Stomach smooth muscle (tissue), 2 donors: ENCODE measurements around the gene TRIM65.

Experiments used
- H3K27ac ChIP-seq: one replicate; pipeline ENCODE4 v1.7.0; 2013; ENCODE audit warnings: mild to moderate bottlenecking, low read length, inconsistent platforms
- H3K27me3 ChIP-seq, 2 donors: one replicate each; pipeline ENCODE4 v1.7.0; 2013; ENCODE audit warnings: low read length in 2 of 2; ENCODE audit not compliant: insufficient read depth in 2 of 2, control insufficient read depth in 1 of 2
- H3K36me3 ChIP-seq, 2 donors: one replicate each; pipeline ENCODE4 v1.7.0; 2013; ENCODE audit warnings: low read length in 2 of 2; ENCODE audit not compliant: control insufficient read depth in 2 of 2, insufficient read depth in 2 of 2
- H3K4me1 ChIP-seq: one replicate; pipeline ENCODE4 v1.7.0; 2013; ENCODE audit warnings: low read length; ENCODE audit not compliant: control insufficient read depth, insufficient read depth
- H3K4me3 ChIP-seq, 2 donors: one replicate each; pipeline ENCODE4 v1.7.0; 2013; ENCODE audit warnings: low read length in 2 of 2
- H3K9ac ChIP-seq, 2 donors: one replicate each; pipeline ENCODE4 v1.7.0; 2013; ENCODE audit warnings: low read length in 2 of 2, mild to moderate bottlenecking in 1 of 2
- H3K9me3 ChIP-seq, 2 donors: one replicate each; pipeline ENCODE4 v1.7.0; 2013; ENCODE audit warnings: low read length in 2 of 2; ENCODE audit not compliant: control insufficient read depth in 2 of 2
- donor health status: healthy.
- donor health status: Pancreatic carcinoma.

The TRIM65 gene

DNA sequence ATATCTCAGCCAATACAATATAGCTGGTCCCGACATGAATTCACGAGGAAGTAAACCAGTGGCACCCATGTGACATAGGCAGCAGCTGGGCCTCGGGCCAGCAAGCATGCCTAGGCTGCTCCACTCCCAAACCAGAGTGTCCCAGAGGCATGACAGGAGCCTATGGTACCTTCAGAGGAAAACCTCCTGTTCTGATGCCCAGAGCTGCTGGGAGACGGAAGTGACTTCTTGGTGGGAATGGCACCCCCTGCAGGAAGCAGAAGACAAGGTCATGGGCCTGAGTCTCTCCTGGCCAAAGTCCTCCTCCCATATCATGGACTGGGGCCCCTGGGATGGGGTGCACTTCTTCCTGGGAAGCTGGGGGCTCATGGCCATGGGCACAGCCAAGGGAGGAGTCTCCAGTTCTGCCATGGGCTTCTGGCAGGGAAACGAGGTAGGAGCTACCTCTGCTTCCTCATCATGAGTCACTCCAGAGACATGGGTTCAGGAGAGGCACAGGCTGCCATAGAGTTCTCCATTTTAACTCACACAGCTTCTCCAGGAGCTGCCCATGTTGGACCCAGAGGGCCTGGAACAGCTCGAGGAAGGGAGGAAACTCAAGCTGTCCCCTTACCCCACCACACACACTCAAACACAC is 30.7 kb upstream of the TRIM65 start:
- H3K36me3 ChIP-seq: peaks cover 4 to 13% of the 10 kb centered on the region in 2 donors
- H3K27me3 ChIP-seq: no peaks in the 10 kb centered on the region
- H3K9ac ChIP-seq: no peak overlapping the region
- H3K9me3 ChIP-seq: no peaks in the 10 kb centered on the region
- no peaks in the 10 kb centered on the region for H3K4me1 ChIP-seq
- no peak overlapping the region for H3K27ac ChIP-seq
- no peak overlapping the region for H3K4me3 ChIP-seq

DNA sequence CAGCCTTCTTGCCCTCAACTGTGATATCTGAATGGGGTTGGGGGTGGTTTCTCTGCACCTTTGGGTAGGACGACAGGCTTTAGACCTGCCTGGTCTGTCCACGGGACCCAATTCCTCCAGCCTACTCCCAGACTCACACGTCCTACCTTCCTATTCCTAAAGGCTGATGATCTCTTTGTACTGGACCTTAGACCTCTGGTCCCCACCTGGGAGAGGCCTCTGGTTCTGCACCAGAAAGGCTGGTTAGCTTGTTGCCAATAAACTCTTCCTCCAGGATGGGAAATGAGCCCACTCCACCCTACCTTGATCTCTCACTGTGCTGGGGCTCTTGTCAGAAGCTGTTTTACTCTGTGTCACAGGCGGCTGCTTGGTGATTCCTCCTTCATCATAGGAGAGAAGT is 29.7 kb upstream of the TRIM65 start:
- no peaks in the 10 kb centered on the region for H3K4me1 ChIP-seq

DNA sequence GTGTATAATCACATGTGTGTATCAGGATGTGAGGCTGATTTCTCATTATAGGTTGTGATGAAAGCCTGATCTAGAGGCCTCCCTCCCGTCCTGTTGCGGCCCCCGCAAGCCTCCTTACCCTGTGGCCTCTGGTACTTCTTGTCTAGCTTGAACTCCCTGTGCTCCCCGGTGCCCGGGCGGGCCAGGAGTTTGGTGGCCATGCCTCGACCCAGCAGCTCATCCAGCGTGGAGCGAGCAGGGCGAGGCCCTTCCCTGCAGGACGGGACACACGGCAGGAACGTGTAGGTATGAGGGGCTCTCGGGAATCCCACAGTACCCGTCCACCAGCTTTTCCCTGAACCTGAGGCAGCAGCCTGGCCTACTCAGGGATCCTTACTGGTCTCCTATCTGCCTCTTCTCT is 29.2 kb upstream of the TRIM65 start:
- Histone ChIP-seq H3K27me3 (no peaks in the 10 kb centered on the region), H3K9ac (no peak overlapping the region), H3K36me3 (peaks cover 4 to 13% of the 10 kb centered on the region in 2 donors), H3K27ac (no peak overlapping the region), H3K4me1 (no peaks in the 10 kb centered on the region), H3K4me3 (no peak overlapping the region), H3K9me3 (no peaks in the 10 kb centered on the region)

More for the DNA sequence above, 29.7 kb upstream of the TRIM65 start:
- H3K27ac ChIP-seq: no peak overlapping the region
- no peaks in the 10 kb centered on the region for H3K27me3 ChIP-seq
- no peak overlapping the region for H3K9ac ChIP-seq
- no peak overlapping the region for H3K4me3 ChIP-seq
- H3K36me3 ChIP-seq: peaks cover 4 to 13% of the 10 kb centered on the region in 2 donors
- no peaks in the 10 kb centered on the region for H3K9me3 ChIP-seq

DNA sequence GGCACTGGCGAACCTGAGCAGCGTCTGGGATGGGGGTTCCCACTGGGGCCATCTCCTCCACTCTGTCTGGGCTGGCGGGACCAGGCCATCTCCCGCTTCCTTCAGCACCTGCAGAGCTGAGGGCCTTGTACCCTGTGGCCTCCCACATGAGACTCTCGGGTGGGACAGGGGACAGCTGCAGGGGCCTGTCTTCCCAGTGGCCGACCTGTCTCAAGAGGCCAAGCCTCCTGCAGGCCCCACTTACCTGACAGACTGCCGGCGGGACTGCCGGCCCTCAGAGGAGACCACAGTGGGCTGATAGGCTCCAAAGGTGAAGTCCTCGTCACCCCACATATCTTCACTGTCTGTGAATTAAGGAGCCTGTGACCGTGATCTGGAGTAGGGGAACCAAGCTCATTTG is 28.4 kb upstream of the TRIM65 start:
- Histone ChIP-seq H3K4me3 (no peak overlapping the region), H3K9ac (no peak overlapping the region), H3K36me3 (peaks cover 4 to 13% of the 10 kb centered on the region in 2 donors), H3K4me1 (no peaks in the 10 kb centered on the region), H3K27me3 (no peaks in the 10 kb centered on the region), H3K27ac (no peak overlapping the region), H3K9me3 (no peaks in the 10 kb centered on the region)

DNA sequence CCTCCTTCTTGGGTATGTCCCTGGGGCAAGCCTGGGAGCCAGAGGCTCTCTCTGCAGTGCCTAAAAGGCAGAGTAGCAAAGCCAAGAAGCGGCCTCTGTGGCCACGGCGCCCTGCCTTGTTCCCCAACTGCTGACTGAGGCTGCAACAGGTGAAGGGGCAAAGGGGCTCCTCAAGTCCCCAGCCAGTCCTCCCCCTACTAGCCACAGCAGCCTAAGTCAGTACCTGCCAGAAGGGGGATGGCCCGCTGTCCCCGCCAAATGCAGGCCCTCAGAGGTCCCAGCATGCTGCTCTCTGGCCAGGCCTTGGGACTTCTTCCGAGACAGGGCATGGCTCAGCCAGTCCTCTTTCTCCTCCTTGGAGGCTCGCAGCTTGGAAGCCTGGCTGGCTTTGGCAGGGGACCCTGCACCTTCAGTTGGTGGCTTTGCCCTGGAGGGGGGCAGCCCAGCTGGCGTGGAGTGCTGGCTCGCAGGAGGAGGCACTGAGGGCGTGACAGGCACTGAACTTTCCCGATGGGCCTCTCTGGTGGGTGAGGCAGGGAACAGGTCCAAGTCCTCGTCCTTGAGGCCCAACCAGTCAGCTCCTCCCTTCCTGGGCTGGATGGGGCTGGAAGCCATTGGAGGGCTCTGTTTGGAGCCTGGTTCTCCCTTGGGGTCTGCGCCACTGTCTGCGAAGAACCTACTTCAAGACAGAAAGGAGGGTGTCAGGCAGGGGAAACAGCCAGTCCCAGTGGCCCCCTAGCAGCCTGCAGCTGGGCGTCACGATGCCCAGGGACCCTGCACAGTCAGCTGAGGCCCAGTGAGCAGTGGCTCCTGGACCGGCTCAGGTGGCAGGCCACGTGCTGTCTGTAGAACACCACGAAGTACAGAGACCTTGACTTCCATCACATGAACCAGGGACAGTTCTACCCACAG is 26.5 kb upstream of the TRIM65 start:
- peaks cover 4 to 13% of the 10 kb centered on the region in 2 donors for H3K36me3 ChIP-seq
- H3K9ac ChIP-seq: no peak overlapping the region
- H3K9me3 ChIP-seq: no peaks in the 10 kb centered on the region
- H3K4me3 ChIP-seq: no peak overlapping the region
- H3K27me3 ChIP-seq: no peaks in the 10 kb centered on the region
- H3K27ac ChIP-seq: no peak overlapping the region
- no peaks in the 10 kb centered on the region for H3K4me1 ChIP-seq

DNA sequence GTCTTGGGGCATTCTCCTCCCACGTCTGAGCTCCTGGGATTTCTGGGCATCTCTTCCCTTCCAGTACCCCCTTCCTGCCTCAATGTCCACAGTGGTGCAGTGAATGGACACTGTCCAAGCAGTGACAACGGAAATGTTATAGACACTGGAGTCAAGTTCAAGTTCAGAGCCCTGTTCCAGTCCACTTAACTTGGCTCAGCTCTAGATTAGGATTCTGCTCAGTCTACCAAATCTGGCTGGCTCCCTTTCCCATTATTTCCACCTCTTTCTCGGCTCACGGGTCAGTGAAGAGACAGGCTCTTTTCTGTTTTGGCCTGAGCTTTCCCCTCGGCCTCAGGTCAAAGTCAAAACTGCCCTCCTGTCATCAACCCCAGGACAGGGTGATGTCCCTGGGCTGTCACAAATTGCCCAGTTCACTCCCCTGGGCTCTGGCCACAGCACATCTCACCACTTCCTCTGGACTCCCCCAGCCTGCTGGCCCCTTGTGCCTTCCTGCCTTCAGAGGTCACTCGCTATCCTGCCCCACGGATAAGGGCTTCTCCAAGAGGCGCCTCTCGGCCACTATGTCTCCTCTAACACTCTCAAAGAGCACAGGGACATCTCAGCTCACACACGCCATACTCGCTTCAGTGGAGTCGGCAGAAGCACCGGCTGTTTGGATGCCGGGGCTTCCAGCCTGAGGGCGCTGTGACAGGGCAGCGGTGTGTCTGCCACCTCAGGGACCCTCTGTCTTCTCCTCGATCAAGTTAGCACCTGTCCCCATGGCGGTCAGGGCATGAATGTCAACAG is 25.6 kb upstream of the TRIM65 start:
- Histone ChIP-seq H3K4me3 (no peak overlapping the region), H3K9ac (no peak overlapping the region), H3K4me1 (no peaks in the 10 kb centered on the region), H3K27ac (no peak overlapping the region), H3K36me3 (peaks cover 4 to 11% of the 10 kb centered on the region in 2 donors), H3K9me3 (no peaks in the 10 kb centered on the region), H3K27me3 (no peaks in the 10 kb centered on the region)

DNA sequence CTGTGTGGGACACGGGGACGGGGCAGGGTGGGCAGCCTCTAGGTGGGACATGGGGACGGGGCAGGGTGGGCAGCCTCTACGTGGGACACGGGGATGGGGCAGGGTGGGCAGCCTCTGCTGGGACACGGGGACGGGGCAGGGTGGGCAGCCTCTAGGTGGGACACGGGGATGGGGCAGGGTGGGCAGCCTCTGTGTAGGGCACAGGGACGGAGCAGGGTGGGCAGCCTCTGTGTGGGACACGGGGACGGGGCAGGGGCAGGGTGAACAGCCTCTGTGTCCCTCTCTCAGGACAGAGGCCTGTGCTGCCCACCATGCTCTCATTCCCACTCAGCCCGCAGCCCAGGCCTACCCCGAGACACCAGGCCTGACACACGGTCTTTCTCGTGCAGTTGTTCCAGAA is 24.8 kb upstream of the TRIM65 start:
- Histone ChIP-seq H3K9me3 (no peaks in the 10 kb centered on the region), H3K27me3 (no peaks in the 10 kb centered on the region), H3K4me1 (no peaks in the 10 kb centered on the region), H3K36me3 (peaks cover 4 to 9% of the 10 kb centered on the region in 2 donors), H3K9ac (no peak overlapping the region), H3K27ac (no peak overlapping the region), H3K4me3 (no peak overlapping the region)

DNA sequence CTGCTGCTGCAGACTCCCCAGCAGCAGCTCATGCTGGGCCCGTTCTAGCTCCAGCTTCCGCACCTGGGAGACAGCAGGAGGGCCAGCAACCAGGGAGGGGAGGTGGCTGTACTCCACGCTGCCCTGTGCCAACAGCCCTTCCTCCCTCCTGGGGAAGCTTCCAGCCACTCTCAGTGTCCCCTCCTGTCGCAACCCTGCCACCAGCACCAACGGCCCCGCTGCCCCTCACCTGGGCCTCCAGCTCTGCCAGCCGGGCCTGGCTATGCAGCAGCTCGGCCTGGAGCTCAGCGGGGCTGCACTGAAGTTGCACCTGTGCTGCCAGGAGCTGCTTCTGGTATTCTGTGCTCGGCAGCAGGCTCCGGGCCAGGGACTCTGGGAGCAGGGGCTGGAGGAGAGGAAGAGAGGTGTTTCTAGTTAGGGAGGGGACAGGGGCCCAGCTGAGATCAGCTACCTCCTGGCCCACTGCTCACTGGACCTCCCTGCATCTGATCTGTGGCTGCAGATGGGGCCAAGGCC is 23.4 kb upstream of the TRIM65 start:
- no peak overlapping the region for H3K4me3 ChIP-seq
- H3K9ac ChIP-seq: no peak overlapping the region
- no peaks in the 10 kb centered on the region for H3K9me3 ChIP-seq
- H3K27ac ChIP-seq: no peak overlapping the region
- H3K36me3 ChIP-seq: peaks cover 4 to 7% of the 10 kb centered on the region in 2 donors
- H3K27me3 ChIP-seq: no peaks in the 10 kb centered on the region
- H3K4me1 ChIP-seq: no peaks in the 10 kb centered on the region

DNA sequence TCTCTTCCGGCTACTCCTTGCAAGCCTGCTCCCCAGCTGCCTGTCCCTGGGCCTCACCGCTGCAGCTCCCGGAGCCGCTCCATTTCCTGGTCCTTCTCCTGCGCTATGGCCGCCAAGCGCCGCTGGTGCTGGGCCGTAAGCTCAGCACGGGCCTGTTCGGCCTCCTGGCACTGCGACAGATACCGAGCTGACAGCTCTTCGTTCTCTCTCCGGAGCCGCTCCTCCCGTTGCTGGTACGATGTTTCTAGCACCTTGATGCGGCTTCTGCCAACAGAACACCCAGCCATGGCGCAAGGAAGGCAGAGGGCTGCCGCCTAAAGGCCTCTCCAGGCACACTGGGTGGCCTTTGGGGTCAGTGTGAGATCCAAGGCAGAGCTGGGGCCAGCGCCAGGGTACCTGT is 22.9 kb upstream of the TRIM65 start:
- H3K4me3 ChIP-seq: no peak overlapping the region
- no peaks in the 10 kb centered on the region for H3K9me3 ChIP-seq
- H3K36me3 ChIP-seq: peaks cover 4 to 7% of the 10 kb centered on the region in 2 donors
- H3K9ac ChIP-seq: no peak overlapping the region
- H3K4me1 ChIP-seq: no peaks in the 10 kb centered on the region
- no peaks in the 10 kb centered on the region for H3K27me3 ChIP-seq
- no peak overlapping the region for H3K27ac ChIP-seq

DNA sequence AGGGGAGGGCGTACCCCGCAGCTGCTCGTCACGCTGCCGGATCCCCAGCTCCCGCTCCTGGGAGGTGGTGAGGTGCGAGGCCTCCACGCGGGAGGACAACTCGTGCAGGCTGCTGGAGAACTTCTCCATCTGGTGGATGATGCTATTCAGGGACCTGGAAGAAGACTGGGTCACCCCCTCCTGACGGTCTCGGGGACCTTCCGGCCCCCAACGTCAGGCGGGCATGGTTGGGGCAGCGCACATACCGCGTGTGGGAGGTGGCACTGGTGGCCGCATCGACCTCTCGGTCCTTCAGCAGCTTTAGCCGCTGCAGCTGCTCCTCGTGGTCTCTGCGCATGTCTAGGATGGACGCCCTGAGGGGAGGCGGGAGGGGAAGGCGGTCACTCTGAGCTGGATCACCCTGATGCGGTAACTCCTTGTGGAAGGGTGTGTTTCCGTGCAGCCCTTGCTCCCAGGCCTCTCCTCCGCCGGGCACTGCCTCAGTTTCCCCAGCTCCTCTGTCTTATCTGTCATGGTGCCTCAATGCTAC is 21.2 kb upstream of the TRIM65 start:
- no peaks in the 10 kb centered on the region for H3K9me3 ChIP-seq
- H3K36me3 ChIP-seq: peaks cover 1 to 8% of the 10 kb centered on the region in 2 donors
- no peak overlapping the region for H3K4me3 ChIP-seq
- H3K27me3 ChIP-seq: no peaks in the 10 kb centered on the region
- H3K4me1 ChIP-seq: no peaks in the 10 kb centered on the region
- no peak overlapping the region for H3K27ac ChIP-seq
- no peak overlapping the region for H3K9ac ChIP-seq
